Measurements from ENCODE around the gene SELENOM.
A peak's percentile ranks its signal among the peaks of the same experiment; 100 is the strongest.

The SELENOM gene

DNA sequence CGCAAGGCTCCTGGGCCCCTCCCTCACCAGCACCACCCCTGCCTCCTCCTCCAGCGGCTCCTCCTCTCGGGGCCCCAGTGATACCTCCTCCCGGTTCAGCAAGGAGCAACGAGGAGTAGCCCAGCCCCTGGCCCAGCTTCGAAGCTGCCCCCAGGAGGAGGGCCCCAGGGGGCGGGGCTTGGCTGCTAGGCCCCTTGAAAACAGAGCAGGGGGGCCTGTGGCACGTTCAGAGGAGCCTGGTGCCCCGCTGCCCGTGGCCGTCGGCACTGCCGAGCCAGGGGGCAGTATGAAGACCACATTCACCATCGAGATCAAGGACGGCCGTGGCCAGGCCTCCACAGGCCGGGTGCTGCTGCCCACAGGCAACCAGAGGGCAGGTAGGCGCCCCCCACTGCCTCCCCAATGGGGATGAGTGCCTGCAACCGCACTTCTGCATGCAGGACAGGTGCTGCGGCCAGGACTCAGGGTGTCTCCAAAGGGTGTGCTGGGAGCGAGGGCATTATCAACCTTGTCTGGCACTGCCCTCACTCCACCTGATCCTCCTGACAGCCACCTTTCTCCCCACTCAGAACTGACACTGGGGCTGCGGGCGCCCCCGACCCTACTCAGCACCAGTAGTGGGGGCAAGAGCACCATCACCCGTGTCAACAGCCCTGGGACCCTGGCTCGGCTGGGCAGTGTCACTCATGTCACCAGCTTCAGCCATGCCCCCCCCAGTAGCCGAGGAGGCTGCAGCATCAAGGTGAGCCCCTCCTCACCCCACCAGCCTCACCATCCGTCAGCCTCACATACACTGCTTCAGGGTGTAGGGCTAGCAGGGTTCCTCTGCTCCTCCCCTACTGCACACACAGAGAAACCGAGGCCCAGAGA lies 16.0 kb downstream of the SELENOM start:
- FAIRE-seq (no peak), DNase-seq (ENCODE audit: insufficient read length, low spot score) (peak; percentile 8)
- TF ChIP-seq, protein P1, sequence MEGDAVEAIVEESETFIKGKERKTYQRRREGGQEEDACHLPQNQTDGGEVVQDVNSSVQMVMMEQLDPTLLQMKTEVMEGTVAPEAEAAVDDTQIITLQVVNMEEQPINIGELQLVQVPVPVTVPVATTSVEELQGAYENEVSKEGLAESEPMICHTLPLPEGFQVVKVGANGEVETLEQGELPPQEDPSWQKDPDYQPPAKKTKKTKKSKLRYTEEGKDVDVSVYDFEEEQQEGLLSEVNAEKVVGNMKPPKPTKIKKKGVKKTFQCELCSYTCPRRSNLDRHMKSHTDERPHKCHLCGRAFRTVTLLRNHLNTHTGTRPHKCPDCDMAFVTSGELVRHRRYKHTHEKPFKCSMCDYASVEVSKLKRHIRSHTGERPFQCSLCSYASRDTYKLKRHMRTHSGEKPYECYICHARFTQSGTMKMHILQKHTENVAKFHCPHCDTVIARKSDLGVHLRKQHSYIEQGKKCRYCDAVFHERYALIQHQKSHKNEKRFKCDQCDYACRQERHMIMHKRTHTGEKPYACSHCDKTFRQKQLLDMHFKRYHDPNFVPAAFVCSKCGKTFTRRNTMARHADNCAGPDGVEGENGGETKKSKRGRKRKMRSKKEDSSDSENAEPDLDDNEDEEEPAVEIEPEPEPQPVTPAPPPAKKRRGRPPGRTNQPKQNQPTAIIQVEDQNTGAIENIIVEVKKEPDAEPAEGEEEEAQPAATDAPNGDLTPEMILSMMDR (IDR thresholded peaks at IDR 0.05; ENCODE audit: insufficient read depth, missing control alignments) = no peak

DNA sequence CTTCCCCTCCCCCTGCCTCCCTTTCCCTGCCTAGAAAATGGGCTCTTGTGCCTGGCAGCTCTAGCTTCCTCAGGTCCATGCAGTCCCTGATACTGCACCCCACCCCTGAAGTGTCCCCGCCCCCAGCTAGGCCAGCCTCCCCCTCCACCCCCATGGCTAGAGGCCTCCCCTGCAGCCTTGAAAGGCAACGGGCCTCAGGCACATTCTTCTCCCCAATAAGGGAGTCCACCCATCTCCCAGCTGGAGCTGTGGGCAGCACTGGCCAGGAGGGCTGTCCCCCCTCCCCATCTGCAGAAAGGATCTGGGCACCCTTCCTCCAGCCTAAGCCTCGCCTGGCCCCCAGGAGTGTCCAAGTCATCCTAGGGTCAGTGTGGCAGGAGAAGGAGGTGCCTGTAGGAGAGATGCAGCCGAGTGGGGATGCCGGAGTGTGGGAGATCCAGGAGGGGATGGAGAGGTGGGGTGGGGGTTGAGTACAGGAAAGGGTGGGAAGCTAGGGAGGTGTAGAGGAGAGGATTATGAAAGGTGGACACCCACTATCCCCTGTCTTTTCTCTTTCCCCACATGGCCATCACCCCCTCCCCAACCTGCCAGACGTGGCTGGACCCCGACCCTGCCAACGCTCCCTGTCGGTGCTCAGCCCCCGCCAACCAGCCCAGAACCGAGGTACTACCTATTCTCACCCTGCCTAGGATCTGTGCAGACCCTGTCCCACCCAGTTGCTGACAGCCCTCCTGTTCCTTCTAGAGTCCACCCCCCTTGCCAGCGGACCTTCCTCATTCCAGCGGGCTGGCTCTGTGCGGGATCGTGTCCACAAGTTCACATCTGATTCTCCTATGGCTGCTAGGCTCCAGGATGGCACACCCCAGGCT lies 16.9 kb downstream of the SELENOM start:
- TF ChIP-seq, protein P1 (IDR thresholded peaks at IDR 0.05; ENCODE audit: insufficient read depth, missing control alignments) = no peak
- DNase-seq (ENCODE audit: insufficient read length, low spot score) (peak; percentile 9), FAIRE-seq (no peak)

DNA sequence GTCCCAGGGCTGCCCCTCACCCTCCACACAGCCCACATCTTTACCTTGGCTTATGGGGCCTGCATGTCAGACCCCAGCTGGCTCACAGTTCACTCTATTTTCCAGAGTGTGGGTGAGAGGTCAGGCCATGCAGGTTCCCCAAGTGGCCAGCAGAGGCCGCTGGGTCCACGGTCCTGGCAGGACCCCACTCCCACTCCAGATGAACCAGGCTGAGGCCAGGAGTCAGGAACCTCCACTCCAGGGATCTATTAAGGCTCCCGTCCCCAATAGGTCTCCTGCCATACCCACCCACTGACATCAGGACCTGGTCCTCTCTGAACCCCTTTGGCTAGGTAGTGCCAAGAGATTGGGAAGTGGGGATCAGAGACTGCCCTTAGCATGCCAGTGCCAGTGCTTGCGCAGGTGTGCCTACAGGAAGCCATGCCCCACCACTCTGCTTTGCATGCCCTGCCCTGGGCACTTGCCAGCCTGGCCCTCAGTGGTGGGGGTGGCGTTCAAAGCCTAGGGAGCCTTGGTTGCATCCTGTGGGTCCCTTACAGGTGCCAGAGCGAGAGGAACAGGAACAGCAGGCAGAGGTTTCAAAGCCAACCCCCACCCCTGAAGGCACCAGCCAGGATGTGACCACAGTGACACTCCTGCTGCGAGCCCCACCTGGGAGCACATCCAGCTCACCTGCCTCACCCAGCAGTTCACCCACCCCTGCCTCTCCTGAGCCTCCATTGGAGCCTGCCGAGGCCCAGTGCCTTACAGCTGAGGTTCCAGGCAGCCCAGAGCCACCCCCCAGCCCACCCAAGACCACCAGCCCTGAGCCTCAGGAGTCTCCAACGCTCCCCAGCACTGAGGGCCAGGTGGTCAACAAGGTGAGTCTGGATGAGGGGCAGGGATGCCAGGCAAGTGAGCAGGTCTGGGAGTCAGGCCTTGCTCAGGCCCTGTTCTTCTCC lies 17.9 kb downstream of the SELENOM start:
- FAIRE-seq (no peak), DNase-seq (ENCODE audit: insufficient read length, low spot score) (peak; percentile 49)
- TF ChIP-seq, protein P1 (IDR thresholded peaks at IDR 0.05; ENCODE audit: insufficient read depth, missing control alignments) = peak; percentile 64

DNA sequence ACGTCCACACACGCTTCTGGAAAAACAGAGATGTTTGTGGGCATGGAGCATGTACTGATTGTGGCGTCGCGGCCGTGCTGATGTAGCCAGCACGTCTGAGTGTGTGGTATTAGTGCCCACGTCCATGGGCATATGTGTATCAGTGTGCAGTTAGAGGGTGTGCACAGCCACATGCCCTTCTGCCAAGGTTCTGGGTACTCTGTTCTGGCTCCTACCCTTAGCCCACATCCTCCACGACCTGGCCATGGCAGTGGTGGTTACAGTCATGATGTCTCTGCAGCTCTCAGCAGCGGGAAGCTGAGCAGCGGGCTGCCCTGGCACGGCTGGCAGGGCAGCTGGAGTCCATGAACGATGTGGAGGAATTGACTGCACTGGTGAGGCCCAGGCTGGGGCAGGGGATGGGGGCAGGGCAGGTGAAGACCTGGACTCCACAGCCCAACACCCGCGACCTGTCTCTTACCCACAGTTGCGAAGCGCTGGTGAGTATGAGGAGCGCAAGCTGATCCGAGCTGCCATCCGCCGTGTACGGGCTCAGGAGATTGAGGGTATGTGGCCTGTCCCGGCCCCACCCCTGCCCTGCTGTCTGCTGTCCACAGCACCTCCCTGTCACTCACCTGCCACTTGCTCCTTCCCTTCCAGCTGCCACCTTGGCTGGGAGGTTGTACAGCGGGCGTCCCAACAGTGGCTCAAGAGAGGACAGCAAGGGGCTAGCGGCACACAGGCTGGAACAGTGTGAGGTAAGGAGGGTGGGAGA lies 19.0 kb downstream of the SELENOM start:
- no peak for FAIRE-seq
- TF ChIP-seq, protein P1 (IDR thresholded peaks at IDR 0.05; ENCODE audit: insufficient read depth, missing control alignments) = no peak
- no peak for DNase-seq (ENCODE audit: insufficient read length, low spot score)

DNA sequence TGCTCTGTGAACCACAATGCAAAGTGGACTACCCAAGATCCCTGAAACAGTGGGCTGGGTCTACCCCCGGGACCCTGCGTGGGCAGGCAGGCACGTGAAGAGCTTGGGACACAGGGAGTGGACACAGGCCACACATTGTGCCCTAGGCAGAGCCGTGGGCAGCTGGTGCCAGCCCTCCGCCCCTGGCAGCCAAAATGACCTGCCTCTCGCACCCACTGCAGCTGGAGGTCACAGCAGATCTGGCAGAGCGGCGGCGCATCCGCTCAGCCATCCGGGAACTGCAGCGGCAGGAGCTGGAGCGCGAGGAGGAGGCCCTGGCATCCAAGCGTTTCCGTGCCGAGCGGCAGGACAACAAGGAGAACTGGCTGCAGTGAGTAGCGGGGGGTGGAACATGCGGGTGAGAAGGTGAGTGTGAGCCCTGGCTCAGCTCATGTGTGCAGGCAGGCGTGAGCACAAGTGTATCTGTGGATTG lies 19.6 kb downstream of the SELENOM start:
- no peak for DNase-seq (ENCODE audit: insufficient read length, low spot score)
- TF ChIP-seq, protein P1 (IDR thresholded peaks at IDR 0.05; ENCODE audit: insufficient read depth, missing control alignments) = no peak
- FAIRE-seq = no peak
